GM12878 (cell line): ENCODE data around the gene AGAP2. TPM values are rescaled to one million over a fixed set of nuclear protein-coding genes. Genes with fewer than 3 reads are reported as not detected.

ENCODE experiments used
- ATAC-seq: fragments of 200-7000 bp; cut with Tn5 transposase; 3 replicates; pipeline ENCODE4 v1.9.1; 2020; ENCODE audit warnings: mild to moderate bottlenecking, moderate library complexity
- BruUV-seq: library from RNA; stranded (reverse); fragments of 400-500 nt; replicated peaks from 2 replicates; lab custom pipeline; 2021; lab: Mats Ljungman, UMichigan
- CTCF ChIA-PET: fragments of 300-600 bp; sonication (Branson Sonifier 250); formaldehyde crosslinking; extraction: SDS; loops from one replicate; lab custom pipeline; 2021; ENCODE audit warnings: inconsistent platforms; lab: Yijun Ruan, JAX
- POLR2A ChIA-PET: fragments of 350-600 bp; formaldehyde crosslinking; extraction: SDS; loops from one replicate; lab custom pipeline; 2021; ENCODE audit warnings: inconsistent platforms; lab: Charles Lee
- RAD21 ChIA-PET: fragments of 300-600 bp; sonication (Branson Sonifier 250); formaldehyde crosslinking; loops from one replicate; lab custom pipeline; 2023; ENCODE audit warnings: antibody characterized with exemption; ENCODE audit not compliant: unreplicated experiment; lab: Charles Lee
- SMC1A ChIA-PET: fragments of 300-600 bp; sonication (Branson Sonifier 250); formaldehyde crosslinking; loops from one replicate; lab custom pipeline; 2023; ENCODE audit not compliant: unreplicated experiment, uncharacterized antibody; lab: Charles Lee
- DNase-seq: peaks from one replicate; pipeline ENCODE4 v3.0.0-alpha.2; 2011; ENCODE audit warnings: low read depth, low spot score
- FAIRE-seq: peaks from 3 replicates; lab custom pipeline; 2011; peaks lifted over from hg19 to GRCh38; lab: Jason Lieb, UNC
- H2AFZ ChIP-seq: 2 replicates; pipeline ENCODE4 v1.6.0; 2011; ENCODE audit warnings: low read depth, low read length, control low read depth; ENCODE audit not compliant: control insufficient read depth
- H3K27ac ChIP-seq: 2 replicates; pipeline ENCODE4 v1.5.1; 2011; ENCODE audit warnings: control low read depth; ENCODE audit not compliant: control insufficient read depth, insufficient read depth
- H3K27me3 ChIP-seq, 2 experiments: replicated peaks in 1 of 2; 2 replicates each; pipeline versions ENCODE4 v1.6.0 to v1.6.1; 2011; ENCODE audit warnings: low read length in 1 of 2; ENCODE audit not compliant: control insufficient read depth in 2 of 2, insufficient read depth in 2 of 2
- H3K36me3 ChIP-seq, 2 experiments: 2 replicates each; pipeline ENCODE4 v1.5.1; 2011; ENCODE audit warnings: low read length in 1 of 2; ENCODE audit not compliant: control insufficient read depth in 2 of 2, insufficient read depth in 2 of 2
- H3K4me1 ChIP-seq: 2 replicates; pipeline ENCODE4 v1.6.1; 2011; ENCODE audit warnings: mild to moderate bottlenecking, low read length, moderate library complexity, mixed read lengths; ENCODE audit not compliant: control insufficient read depth, insufficient read depth
- H3K4me2 ChIP-seq: 2 replicates; pipeline ENCODE4 v1.6.0; 2011; ENCODE audit warnings: control low read depth; ENCODE audit not compliant: control insufficient read depth, insufficient read depth
- H3K4me3 ChIP-seq: fragments of 200-600 bp; sonication (generic); 2 replicates; pipeline ENCODE4 v1.5.1; 2016
- H3K79me2 ChIP-seq: 2 replicates; pipeline ENCODE4 v1.6.0; 2011; ENCODE audit warnings: low read length; ENCODE audit not compliant: control insufficient read depth, insufficient read depth
- H3K9ac ChIP-seq: 2 replicates; pipeline ENCODE4 v1.8.0; 2011; ENCODE audit warnings: low read length, control low read depth, mixed read lengths; ENCODE audit not compliant: control insufficient read depth, insufficient read depth
- H3K9me3 ChIP-seq: replicated peaks from 3 replicates; pipeline ENCODE4 v1.5.1; 2011; ENCODE audit warnings: mild to moderate bottlenecking, low read length; ENCODE audit not compliant: control insufficient read depth, insufficient read depth
- H4K20me1 ChIP-seq: 2 replicates; pipeline ENCODE4 v1.6.0; 2011; ENCODE audit not compliant: control insufficient read depth, insufficient read depth
- BHLHE40 ChIP-seq, 2 experiments: fragments of 450-650 bp in 1 of 2; IDR thresholded peaks; 2 replicates each; pipeline ENCODE4 v1.6.1; 2011 to 2017; ENCODE audit warnings: low read depth in 2 of 2, borderline replicate concordance in 1 of 2, improper control_type of control experiment in 1 of 2, low read length in 1 of 2, mild to moderate bottlenecking in 1 of 2
- FOS ChIP-seq: IDR thresholded peaks from 3 replicates; pipeline ENCODE4 v1.6.1; 2011; ENCODE audit warnings: borderline replicate concordance; ENCODE audit not compliant: insufficient read length; ENCODE audit errors: extremely low read depth
- GABPA ChIP-seq: IDR thresholded peaks from 2 replicates; pipeline ENCODE4 v1.6.1; 2014; ENCODE audit warnings: antibody characterized with exemption, low read depth, mild to moderate bottlenecking, inconsistent platforms
- JUND ChIP-seq: IDR thresholded peaks from 2 replicates; pipeline ENCODE4 v1.6.1; 2012; ENCODE audit warnings: low read depth, mild to moderate bottlenecking, low read length, improper control_type of control experiment, moderate library complexity
- NR2C1 ChIP-seq: fragments of 450-650 bp; IDR thresholded peaks from 2 replicates; pipeline ENCODE4 v1.6.1; 2017; ENCODE audit warnings: antibody characterized with exemption, mild to moderate bottlenecking, moderate library complexity
- RB1 ChIP-seq: fragments of 450-650 bp; formaldehyde crosslinking; IDR thresholded peaks from 2 replicates; pipeline ENCODE4 v1.6.1; 2017; ENCODE audit warnings: mild to moderate bottlenecking, borderline replicate concordance
- RELB ChIP-seq: fragments of 450-650 bp; IDR thresholded peaks from 2 replicates; pipeline ENCODE4 v1.6.1; 2017; ENCODE audit warnings: low read depth, mild to moderate bottlenecking, moderate library complexity
- SPI1 ChIP-seq: IDR thresholded peaks from 2 replicates; pipeline ENCODE4 v1.6.1; 2011; ENCODE audit warnings: low read depth, mild to moderate bottlenecking, low read length, moderate library complexity, borderline replicate concordance; ENCODE audit not compliant: insufficient read depth
- TCF7 ChIP-seq: IDR thresholded peaks from 2 replicates; pipeline ENCODE4 v1.6.1; 2014; ENCODE audit warnings: antibody characterized with exemption, borderline replicate concordance
- USF1 ChIP-seq: IDR thresholded peaks from 2 replicates; pipeline ENCODE4 v1.6.1; 2011; ENCODE audit warnings: borderline replicate concordance, low read depth, mild to moderate bottlenecking, moderate library complexity, mixed read lengths, low read length; ENCODE audit not compliant: insufficient read depth; ENCODE audit errors: extremely low read length
- YY1 ChIP-seq: IDR thresholded peaks from 2 replicates; pipeline ENCODE4 v1.6.1; 2011; ENCODE audit warnings: low read depth, mild to moderate bottlenecking, low read length
- ZBTB33 ChIP-seq: fragments of 450-650 bp; IDR thresholded peaks from 2 replicates; pipeline ENCODE4 v1.6.1; 2017; ENCODE audit warnings: mild to moderate bottlenecking
- WGBS: methylation state at CpG from one replicate; pipeline ENCODE4 v1.1.6; 2016; ENCODE audit warnings: low lambda C conversion rate; ENCODE audit not compliant: insufficient replicate concordance, insufficient coverage; ENCODE audit errors: missing lambda C conversion rate; 5-methylcytosine and 5-hydroxymethylcytosine counted together
- in situ Hi-C: fragments of 300-500 bp; cut with MboI; formaldehyde crosslinking; loops from 9 replicates; pipeline ENCODE4 v1.14.3; 2018; ENCODE audit warnings: mixed read lengths
- intact Hi-C: fragments of 100-400 bp; cut with micrococcal nuclease; formaldehyde crosslinking; loops from one replicate; pipeline ENCODE4 v1.14.2; 2022; ENCODE audit not compliant: unreplicated experiment
- polyA plus RNA-seq, 11 experiments: library from polyadenylated mRNA; depleted of rRNA in 4 of 11; unstranded in 6 of 11; stranded (reverse) in 5 of 11; fragments of >200 nt; fragmentation: Nextera tagmentation in 4 of 11; fragmentation: Illumina TruSeq in 1 of 11; extraction: Ambion mirVana in 4 of 11; extraction: Trizol in 1 of 11; gene quantifications; 1 replicate in 1 of 11; 2 replicates in 10 of 11; pipeline versions ENCODE4 v1.2.1 to v1.2.3, GENCODE V29; 2011 to 2016; ENCODE audit warnings: inconsistent platforms in 2 of 11, missing spikeins in 2 of 11, low read depth in 1 of 11
- total RNA-seq, 4 experiments: library from RNA; depleted of rRNA in 3 of 4; stranded (reverse); fragments of >200 nt in 3 of 4; fragmentation: Illumina TruSeq in 1 of 4; extraction: Trizol in 1 of 4; gene quantifications; 2 replicates each; pipeline versions ENCODE4 v1.2.1 to v1.2.3, GENCODE V29; 2013 to 2021
- TF ChIP-seq, protein P1 (sequence below): fragments of 450-650 bp; IDR thresholded peaks from 2 replicates; pipeline ENCODE4 v1.6.1; 2016; ENCODE audit warnings: mild to moderate bottlenecking, moderate library complexity, borderline replicate concordance

Gene AGAP2
- total and polyA plus RNA-seq, 10 of the 15 experiments (the other 5 are each of a cell fraction or from before 2014, with no cell fraction given) = 0.29 to 19.8 (median 11.0) TPM

DNA sequence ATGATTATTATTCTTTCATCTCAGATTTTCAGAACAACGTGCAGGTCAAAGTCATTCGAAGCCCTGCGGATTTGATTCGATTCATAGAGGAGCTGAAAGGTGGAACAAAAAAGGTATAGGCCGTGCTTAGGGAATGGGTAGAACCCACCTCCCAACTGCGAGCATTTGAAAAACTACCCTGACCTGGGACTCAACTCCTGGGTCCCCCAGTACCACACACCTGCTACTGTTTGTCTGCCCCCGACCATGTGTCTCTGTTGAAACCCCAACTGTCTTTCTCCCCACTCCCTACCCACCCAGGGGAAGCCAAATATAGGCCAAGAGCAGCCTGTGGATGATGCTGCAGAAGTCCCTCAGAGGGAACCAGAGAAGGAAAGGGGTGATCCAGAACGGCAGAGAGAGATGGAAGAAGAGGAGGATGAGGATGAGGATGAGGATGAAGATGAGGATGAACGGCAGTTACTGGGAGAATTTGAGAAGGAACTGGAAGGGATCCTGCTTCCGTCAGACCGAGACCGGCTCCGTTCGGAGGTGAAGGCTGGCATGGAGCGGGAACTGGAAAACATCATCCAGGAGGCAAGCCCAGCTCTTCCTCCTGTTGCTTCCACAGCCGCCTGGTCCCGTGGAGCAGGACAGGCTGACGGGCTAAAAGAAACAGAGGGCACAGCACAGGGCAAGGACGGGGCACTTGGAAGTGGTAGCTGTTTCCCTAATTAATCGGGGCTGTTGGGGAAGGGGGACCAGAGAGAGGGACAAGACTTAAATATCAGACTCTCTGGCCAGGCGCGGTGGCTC is 20.5 kb downstream of the AGAP2 start (continued):
- TF ChIP-seq ZBTB33 (no peak), TCF7 (no peak), SPI1 (no peak), YY1 (no peak), USF1 (no peak), NR2C1 (no peak), JUND (no peak)

GRCh38 chr12:57717131-57717530 is 21.4 kb downstream of the AGAP2 start:
- BruUV-seq = no TSS peak
- TF ChIP-seq RELB (no peak), BHLHE40 (IDR thresholded peaks at IDR 0.05; ENCODE audit: borderline replicate concordance in 1 of 2, low read depth in 2 of 2, low read length in 1 of 2) (no peak), FOS (no peak), RB1 (no peak), GABPA (no peak)
- TF ChIP-seq, protein P1, sequence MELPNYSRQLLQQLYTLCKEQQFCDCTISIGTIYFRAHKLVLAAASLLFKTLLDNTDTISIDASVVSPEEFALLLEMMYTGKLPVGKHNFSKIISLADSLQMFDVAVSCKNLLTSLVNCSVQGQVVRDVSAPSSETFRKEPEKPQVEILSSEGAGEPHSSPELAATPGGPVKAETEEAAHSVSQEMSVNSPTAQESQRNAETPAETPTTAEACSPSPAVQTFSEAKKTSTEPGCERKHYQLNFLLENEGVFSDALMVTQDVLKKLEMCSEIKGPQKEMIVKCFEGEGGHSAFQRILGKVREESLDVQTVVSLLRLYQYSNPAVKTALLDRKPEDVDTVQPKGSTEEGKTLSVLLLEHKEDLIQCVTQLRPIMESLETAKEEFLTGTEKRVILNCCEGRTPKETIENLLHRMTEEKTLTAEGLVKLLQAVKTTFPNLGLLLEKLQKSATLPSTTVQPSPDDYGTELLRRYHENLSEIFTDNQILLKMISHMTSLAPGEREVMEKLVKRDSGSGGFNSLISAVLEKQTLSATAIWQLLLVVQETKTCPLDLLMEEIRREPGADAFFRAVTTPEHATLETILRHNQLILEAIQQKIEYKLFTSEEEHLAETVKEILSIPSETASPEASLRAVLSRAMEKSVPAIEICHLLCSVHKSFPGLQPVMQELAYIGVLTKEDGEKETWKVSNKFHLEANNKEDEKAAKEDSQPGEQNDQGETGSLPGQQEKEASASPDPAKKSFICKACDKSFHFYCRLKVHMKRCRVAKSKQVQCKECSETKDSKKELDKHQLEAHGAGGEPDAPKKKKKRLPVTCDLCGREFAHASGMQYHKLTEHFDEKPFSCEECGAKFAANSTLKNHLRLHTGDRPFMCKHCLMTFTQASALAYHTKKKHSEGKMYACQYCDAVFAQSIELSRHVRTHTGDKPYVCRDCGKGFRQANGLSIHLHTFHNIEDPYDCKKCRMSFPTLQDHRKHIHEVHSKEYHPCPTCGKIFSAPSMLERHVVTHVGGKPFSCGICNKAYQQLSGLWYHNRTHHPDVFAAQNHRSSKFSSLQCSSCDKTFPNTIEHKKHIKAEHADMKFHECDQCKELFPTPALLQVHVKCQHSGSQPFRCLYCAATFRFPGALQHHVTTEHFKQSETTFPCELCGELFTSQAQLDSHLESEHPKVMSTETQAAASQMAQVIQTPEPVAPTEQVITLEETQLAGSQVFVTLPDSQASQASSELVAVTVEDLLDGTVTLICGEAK = no peak

More at GRCh38 chr12:57717131-57717530, 21.4 kb downstream of the AGAP2 start:
- Histone ChIP-seq H2AFZ (no peak overlapping the region), H3K27me3 (no peaks in the 10 kb centered on the region), H3K4me1 (no peaks in the 10 kb centered on the region), H3K4me2 (no peak overlapping the region), H3K4me3 (no peak overlapping the region), H4K20me1 (no peaks in the 10 kb centered on the region), H3K9ac (no peak overlapping the region), H3K36me3 (peaks cover 14 to 23% of the 10 kb centered on the region in 2 experiments), H3K9me3 (no peaks in the 10 kb centered on the region), H3K27ac (no peak overlapping the region), H3K79me2 (no peaks in the 10 kb centered on the region)
- CTCF ChIA-PET = interaction anchor here (0.7 kb wide), 1 partner anchor 39 kb away, joined by 3 read pairs; no protein-coding TSS in a partner anchor
- no peak for ATAC-seq
- POLR2A ChIA-PET = no interaction called here
- WGBS = 96% methylated on average over 5 of the region's 5 CpGs
- SMC1A ChIA-PET = no interaction called here
- in situ Hi-C loops (no loop called here), intact Hi-C loops (no loop called here)
- RAD21 ChIA-PET = no interaction called here
- no peak for FAIRE-seq
- DNase-seq = no peak
